GM18858 (cell line): Measurements from ENCODE around the gene EBNA1BP2.
"Not testable (repeated sequence)": the region's sequence is repeated elsewhere in the genome, so short reads cannot be mapped to it uniquely, and the experiment has no call there.

Experiments
- ATAC-seq: cut with Tn5 transposase; IDR thresholded peaks from one replicate; pipeline ENCODE4 v1.9.1; 2021; ENCODE audit not compliant: unreplicated experiment

The EBNA1BP2 gene, protein sequence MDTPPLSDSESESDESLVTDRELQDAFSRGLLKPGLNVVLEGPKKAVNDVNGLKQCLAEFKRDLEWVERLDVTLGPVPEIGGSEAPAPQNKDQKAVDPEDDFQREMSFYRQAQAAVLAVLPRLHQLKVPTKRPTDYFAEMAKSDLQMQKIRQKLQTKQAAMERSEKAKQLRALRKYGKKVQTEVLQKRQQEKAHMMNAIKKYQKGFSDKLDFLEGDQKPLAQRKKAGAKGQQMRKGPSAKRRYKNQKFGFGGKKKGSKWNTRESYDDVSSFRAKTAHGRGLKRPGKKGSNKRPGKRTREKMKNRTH

DNA sequence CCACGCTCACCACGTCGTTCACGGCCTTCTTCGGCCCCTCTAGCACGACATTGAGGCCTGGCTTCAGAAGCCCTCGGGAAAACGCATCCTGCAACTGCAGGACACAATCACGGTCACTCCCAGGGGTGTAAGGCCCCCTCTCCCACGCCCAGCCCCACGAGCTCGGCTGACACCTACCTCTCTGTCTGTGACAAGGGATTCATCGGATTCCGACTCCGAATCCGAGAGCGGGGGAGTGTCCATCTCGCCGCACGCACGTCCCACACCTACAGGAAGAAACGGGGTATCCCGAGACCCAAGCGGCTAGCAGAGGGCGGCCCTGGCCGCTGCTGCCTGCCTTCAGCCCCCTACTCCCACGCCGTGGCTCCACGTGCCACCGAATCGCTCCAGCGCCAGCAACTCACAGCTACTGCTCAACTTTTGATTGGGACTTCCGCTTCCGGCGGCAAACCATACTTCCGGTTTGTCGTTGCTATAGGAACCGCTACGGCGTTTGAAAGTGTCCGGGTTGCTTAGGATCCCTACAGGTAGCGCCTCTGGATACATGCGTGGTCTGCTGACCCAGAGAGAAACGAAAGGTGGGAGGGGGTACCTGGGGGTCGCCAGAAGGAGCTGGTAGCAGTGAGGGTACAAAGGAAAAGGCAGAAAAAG, at the start of gene EBNA1BP2, which contains the start of gene CFAP57:
Gene EBNA1BP2 (minus strand): TSS at position 415 of the 651 bp plus-strand sequence. CDS start 172 bp downstream, at position 243.
Gene CFAP57 (plus strand): TSS at position 455 of the 651 bp plus-strand sequence. CDS start 424 bp downstream, outside the sequence.
- peak; percentile 77 for ATAC-seq

DNA sequence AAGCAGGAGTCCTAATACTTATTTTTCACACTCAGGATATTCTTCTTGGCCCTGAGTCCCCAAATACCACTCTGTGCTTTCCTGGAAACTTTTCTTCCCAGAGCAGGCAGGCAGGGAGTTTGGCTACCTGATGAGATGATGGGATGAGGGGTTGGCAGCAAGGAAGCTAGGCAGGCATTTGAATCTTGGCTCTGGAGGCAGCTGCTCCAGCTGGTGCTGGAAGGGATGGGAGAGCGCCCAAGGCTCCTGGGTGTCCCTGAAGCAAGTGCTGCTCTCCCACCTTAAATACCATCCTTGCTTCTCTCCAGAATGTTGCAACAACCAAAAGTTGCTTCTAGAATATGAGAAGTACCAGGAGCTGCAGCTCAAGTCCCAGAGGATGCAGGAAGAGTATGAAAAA, 49.7 kb upstream of the EBNA1BP2 start:
- ATAC-seq, result no peak

DNA sequence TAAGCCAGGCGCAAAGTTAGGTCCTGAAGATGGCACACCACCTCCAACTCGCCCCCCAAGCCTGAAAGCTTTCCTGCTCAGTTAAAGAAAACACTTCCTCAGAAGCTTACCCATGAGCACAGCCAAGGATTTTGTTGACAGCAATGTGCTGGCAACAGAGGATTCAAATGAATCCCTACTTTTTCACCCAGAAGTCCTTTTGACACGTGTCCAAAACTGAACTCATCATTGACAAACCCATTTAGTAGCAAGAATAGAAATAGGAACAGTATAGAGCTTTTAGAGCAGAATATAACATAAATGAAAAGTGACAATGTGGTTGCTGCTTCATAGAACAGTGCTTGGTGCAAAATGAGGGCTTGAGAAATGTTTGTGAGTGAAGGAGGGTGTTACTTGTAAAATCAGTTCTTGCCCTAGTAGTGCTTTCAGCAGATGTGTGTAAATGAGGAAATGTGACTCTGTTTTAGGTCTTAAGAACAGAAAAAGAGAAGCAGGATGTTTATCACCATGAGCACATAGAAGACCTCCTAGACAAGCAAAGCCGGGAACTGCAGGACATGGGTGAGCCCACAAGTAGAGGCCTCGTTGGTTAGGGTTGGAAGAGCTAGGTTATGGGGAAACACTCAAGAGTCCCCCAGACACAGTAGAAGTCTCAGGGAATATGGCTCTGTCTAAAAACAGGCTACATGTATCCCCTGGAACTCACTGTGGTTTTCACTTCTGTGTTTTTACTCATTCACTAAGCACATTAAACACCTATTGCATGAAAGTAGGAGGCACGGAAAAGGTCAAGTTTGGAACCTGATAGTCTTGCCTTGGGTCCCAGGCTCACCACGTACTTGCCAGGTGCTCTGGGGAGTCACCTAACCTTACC, 49.1 kb upstream of the EBNA1BP2 start:
- ATAC-seq, result peak; percentile 53

DNA sequence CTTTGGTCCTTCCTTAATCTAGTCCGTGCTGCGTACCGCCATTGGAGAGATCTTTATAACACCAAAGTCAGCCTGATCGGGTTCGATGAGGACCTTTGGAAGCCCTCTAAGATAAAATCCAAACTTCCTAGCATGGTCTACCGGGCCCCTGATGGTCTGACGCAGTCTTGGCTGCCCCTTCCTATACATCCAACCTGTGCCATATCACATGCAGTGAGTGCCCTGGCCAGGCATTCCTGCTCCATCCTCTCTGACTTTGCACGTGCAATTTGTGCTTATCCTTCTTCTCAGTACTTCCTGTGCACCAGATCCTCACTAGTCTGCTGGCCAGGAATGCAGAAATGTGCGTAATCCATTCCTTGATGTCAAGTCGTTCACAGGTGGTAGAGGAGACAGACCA, 45.7 kb upstream of the EBNA1BP2 start:
- ATAC-seq, result no peak

DNA sequence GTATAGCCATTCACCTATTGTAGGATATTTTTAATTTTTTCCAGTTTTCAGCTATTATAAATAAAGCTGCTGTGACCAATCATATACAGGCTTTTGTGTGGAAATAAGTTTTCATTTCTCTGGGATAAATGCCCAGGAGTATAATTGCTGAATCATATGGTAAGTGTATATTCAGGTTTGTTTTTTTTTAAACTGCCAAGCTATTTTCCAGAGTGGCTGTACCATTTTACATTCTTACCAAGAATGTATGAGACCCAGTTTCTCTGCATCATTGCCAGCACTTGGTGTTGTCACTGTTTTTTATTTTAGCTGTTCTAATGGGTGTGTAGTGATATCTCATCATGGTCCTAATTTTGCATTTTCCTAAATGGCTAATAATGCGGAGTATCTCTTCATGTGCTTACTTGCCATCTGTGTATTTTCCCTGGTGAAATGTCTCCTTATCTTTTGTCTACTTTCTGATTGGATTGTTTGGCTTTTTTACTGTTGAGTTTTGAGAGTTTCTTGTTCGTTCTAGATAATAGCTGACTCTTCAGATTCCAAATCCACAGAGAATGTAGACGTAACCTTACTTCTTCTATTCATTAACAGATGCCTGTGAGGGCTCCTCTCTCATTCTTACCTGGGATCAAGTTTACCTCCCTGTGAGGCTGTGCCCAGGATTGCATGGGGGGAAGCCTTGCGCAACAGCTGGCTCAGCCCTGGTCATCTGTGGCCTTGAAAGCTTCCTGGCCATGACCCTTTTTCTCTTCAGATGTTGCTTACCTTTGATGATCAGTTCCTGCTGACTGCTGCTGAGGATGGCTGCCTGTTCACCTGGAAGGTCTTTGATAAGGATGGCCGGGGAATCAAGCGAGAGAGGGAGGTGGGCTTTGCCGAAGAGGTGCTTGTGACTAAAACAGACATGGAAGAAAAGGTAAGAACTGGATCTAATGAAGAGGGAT, 42.7 kb upstream of the EBNA1BP2 start:
- no peak for ATAC-seq

DNA sequence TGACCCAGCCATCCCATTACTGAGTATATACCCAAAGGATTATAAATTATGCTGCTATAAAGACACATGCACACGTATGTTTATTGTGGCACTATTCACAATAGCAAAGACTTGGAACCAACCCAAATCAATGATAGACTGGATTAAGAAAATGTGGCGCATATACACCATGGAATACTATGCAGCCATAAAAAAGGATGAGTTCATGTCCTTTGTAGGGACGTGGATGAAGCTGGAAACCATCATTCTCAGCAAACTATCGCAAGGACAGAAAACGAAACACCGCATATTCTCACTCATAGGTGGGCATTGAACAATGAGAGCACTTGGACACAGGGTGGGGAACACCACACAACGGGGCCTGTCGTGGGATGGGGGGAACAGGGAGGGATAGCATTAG, 36.2 kb upstream of the EBNA1BP2 start:
- ATAC-seq, result not testable (repeated sequence)

DNA sequence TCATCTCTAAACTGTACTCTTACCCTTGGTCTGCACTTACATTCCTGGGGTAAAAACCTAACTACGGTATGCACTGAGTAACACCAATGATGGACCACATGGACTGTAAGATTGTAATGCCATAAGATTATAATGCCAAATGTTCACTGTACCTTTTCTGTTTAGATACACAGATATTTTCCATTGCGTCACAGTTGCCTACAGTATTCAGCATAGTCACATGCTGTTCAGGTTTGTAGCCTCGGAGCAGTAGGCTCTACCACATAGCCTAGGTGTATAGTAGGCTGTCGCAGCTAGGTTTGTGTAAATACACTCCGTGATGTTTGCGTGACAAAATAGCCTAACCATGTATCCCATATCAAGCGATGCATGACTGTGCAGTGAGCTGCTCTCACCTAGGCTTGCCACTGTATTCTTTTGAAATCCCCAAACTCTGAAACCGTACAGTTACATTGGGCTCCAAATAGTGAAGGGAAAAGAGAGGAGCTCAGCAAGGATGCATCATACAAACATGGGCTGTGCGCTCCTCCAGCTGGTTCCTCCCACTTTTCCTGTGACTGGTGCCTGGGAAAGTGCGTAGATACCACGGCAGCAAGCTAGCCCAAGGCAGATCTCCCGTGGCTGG, 35.3 kb upstream of the EBNA1BP2 start:
- ATAC-seq, result no peak

DNA sequence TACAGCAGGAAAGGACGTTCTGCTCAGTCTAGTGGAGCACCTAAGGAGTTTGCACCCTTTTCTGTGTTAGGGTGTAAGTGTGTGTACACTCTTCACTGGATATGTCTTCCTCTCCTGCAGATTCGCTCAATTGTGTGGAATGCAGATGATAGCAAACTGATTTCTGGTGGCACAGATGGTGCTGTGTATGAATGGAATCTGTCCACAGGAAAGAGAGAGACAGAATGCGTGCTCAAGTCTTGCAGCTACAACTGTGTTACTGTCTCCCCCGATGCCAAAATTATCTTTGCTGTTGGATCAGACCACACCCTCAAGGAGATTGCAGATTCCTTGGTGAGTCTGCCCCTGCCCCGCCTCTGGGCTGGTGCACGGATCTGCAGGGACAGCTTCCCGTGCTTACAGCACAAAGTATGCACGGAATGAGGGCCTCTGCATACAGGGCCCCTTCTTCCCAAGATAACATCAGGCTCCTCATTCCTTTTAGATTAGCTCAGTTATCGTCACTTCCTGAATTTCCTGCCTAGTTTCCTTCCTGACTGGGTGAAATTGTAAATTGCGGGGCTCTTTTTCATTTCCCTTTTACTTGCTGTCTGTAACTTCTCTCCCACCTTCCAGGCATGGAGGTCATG, 34.6 kb upstream of the EBNA1BP2 start:
- no peak for ATAC-seq

DNA sequence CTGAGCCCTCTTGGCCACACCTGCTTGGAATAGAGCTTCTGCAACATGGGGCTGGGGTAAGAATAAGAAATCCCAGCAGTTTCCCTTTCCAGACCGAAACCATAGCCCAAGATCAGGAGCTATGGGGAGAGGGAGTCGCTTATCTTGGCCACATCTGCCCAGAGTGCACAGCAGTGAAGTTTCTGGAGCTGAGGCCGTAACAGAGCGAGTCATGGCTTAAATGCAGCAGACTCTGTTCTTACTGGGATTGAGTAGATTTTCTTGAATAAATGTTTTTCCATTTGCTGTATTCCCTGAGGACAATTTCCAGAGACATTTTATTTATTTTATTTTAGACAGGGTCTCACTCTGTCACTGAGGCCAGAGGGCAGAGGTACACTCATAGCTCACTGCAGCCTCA, 33.6 kb upstream of the EBNA1BP2 start:
- ATAC-seq, result no peak

DNA sequence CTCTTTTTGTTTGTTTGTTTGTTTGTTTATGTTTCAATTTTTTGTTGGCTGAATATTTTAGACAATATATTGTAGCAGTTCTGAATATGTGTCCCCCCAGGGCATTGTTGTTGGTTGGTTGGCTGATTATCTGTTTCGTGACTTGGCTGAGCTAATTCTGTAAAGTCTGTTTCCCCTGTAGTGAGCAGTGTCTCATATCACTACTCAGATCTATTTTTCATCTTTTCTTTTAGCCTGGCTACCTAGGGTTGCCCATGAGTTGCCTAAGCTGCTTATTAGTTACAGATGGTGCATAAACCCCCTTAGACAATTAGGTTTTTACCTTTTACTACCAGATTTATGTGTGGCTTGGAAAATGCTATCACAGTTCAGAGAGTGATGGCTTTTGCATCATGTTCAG, 32.3 kb upstream of the EBNA1BP2 start:
- no peak for ATAC-seq

DNA sequence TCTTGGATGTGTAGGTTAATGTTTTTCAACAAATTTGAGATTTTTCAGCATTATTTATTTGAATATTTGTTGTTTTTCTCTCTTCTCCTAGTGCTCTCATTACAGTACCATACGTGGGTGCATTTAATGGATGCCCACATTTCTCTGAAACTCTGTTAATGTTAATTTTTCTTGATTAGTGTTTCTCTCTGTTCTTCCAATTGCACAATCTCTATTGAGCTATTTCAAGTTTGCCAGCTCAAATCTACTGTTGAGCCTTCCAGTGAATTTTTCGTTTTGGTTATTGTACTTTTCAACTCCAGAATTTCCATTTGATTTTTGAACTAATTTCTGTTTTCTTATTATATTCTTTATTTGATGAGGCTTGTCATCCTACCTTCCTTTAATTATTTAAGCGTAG, 31.8 kb upstream of the EBNA1BP2 start:
- no peak for ATAC-seq

DNA sequence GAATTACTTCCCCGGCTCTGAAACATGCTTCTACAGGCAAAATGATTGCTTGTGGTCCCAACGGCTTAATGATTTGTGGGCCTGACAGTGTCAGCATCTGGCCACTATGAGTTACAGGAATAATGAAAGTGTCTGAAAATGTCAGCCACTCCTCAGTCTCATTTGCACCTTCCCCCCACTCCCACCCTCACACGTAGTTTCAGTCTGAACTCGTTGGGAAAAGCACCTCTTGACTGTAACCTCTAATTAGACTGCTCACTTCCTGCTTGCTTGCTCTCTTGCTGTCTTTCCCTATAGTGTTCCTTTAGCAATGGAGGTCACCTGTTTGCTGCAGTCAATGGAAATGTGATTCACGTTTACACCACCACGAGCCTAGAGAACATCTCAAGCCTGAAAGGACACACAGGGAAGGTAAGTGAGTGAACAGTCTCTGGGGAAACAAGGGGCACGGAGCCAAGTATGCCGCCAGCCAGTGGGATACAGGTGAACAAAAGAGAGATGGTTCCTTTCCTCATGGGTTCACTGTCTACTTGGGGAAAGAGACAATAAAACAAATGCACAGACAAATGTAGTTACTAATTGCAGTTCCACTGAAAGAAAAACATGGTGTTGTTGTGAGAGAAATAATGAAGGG, 27.1 kb upstream of the EBNA1BP2 start:
- no peak for ATAC-seq

DNA sequence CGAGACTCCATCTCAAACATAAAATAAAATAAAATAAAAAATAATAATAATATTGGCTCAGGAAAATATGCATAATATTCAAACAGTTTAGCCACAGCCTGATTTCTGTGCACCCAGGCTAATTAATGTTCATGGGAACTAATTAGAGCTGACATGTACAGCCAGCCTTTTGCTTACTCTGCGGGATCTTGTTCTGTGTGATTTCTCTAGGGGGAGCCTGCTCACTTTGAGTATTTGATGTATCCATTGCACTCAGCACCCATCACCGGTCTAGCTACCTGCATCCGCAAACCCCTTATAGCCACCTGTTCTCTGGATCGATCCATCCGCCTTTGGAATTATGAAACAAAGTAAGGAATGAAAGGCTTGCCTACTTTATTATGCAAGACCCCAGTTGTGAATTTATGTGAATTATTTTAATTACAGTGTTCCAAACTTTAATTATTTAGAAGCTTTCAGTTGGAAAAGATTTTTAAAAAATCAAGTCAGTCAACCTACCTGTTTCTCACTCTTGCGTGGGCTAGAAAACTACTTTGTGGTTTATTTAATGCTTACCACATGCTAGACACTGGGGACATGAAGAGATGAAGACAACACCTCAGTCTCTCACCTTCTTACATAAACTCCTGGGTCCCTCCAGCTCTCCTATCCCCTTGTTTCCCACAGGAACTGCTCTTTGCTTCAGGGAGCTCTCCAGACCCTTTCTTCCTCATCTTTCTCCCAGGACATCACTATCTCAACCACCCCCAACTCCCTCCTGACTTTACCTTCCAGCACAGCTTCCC, 25.4 kb upstream of the EBNA1BP2 start:
- no peak for ATAC-seq

DNA sequence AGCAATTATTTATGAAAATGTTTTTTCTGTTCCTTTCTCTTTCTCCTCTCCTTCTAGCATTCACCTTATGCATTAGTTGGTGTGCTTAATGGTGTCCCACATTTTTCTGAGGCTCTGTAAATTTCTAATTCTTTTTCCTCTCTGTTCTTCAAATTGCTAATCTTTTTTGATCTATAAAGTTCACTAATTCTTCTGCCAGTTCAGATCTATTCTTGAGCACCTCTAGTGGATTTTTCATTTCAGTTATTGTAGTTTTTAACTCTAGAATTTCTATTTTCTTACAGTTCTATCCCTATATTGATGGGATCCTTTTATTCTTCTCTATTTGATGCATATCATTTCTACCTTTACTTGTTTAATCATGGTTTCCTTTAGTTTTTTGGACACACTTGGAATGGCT, 22.4 kb upstream of the EBNA1BP2 start:
- ATAC-seq, result no peak

DNA sequence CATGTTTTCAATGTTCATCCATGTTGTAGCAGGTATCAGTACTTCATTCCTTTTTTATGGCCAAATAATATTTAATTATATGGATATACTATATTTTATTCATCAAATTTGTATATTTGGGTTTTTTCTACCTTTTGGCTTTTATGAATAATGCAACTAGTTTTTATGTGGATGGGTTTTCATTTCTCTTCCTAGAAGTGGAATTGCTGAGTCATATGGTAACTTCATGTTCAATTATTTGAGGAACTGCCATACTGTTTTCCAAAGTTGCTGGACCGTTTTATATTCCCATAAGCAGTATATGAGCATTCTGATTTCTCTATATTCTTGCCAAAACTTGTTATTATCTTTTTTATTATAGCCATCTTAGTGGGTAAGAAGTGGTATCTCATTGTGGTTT, 16.0 kb upstream of the EBNA1BP2 start:
- no peak for ATAC-seq

DNA sequence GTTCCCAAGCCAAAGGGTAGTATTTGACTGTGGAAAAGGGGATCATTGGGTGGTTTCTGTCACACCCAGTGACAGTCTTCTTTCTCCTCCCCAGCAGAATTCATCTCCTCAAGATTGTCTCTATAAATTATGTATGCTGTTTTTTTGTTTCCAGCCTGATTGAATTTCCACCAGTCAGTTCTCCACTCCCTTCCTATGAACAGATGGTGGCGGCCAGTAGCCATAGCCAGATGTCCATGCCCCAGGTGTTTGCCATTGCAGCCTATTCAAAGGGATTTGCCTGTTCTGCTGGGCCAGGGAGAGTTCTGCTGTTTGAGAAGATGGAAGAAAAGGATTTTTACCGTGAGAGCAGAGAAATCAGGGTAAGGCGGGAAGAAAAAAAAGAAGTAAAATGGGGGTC, 12.9 kb upstream of the EBNA1BP2 start:
- no peak for ATAC-seq

DNA sequence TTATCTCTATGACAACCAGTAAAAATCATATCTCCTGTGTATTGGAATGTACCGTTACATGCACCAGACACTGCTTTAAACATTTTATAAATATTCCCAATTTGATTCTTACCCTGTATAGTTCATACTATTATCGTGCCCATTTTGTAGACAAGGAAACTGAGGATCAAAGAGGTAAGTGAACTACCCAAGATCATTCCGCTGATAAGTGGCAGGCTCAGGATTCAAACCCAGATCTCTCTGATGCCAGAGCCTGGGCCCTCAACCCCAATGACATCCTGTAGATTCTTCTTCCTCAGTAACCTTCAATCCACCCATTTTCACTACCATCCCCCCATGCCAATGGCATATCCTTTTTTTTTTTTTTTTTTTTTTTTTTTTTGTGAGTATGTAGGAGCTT, 12.3 kb upstream of the EBNA1BP2 start:
- no peak for ATAC-seq

DNA sequence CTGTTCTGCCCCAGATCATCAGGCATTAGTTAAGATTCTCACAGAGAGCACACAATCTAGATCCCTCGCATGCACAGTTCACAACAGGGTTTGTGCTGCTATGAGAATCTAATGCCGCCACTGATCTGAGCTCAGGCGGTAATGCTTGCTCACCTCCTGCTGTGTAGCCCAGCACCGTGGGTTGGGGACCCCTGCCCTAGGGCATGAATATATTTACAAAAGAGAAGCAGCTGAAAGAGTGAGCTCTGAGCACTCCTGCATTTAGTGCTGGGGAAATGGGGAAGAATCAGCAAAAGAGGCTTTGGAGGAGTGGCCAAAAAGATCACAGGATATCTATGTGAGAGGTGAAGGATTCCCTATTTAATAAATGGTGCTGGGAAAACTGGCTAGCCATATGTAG, 5.6 kb upstream of the EBNA1BP2 start:
- ATAC-seq, result no peak
